ENCODE data around the gene RGS17. TPM values are rescaled to one million over a fixed set of nuclear protein-coding genes. Genes with fewer than 3 reads are reported as not detected.
"Not testable (repeated sequence)": the region's sequence is repeated elsewhere in the genome, so short reads cannot be mapped to it uniquely, and the experiment has no call there.

The RGS17 gene
- total RNA-seq, 1 experiment from 2014 or later, result 0.37 TPM

GRCh38 chr6:153143200-153143599 lies 12.1 kb upstream of the RGS17 start:
- Histone ChIP-seq H3K4me1 (replicated peaks) (no peaks in the 10 kb centered on the region), H3K4me3 (no peak overlapping the region), H3K27ac (no peak overlapping the region), H3K9me3 (replicated peaks) (no peaks in the 10 kb centered on the region), H3K36me3 (no peaks in the 10 kb centered on the region), H3K27me3 (replicated peaks) (no peaks in the 10 kb centered on the region)
- no peak for DNase-seq (ENCODE audit: low read depth in 1 of 2, low spot score in 2 of 2)

GRCh38 chr6:153140299-153140698 lies 9.2 kb upstream of the RGS17 start:
- Histone ChIP-seq H3K4me1 (replicated peaks) (peaks cover 3% of the 10 kb centered on the region), H3K27ac (no peak overlapping the region)

GRCh38 chr6:153138930-153139329 lies 7.8 kb upstream of the RGS17 start:
- no peaks in the 10 kb centered on the region for H3K9me3 ChIP-seq (replicated peaks)
- H3K36me3 ChIP-seq, result no peaks in the 10 kb centered on the region
- no peak overlapping the region for H3K4me3 ChIP-seq
- no peak overlapping the region for H3K27ac ChIP-seq
- peaks cover 5% of the 10 kb centered on the region for H3K4me1 ChIP-seq (replicated peaks)
- DNase-seq (ENCODE audit: low read depth in 1 of 2, low spot score in 2 of 2), result no peak
- no peaks in the 10 kb centered on the region; the same call in 1 of the 2 replicates for H3K27me3 ChIP-seq (replicated peaks)

More at GRCh38 chr6:153140299-153140698, 9.2 kb upstream of the RGS17 start:
- Histone ChIP-seq H3K36me3 (no peaks in the 10 kb centered on the region), H3K4me3 (no peak overlapping the region), H3K27me3 (replicated peaks) (no peaks in the 10 kb centered on the region; the same call in 1 of the 2 replicates), H3K9me3 (replicated peaks) (no peaks in the 10 kb centered on the region)
- DNase-seq (ENCODE audit: low read depth in 1 of 2, low spot score in 2 of 2), result no peak

- Histone ChIP-seq H3K4me1 (replicated peaks) (peaks cover 13% of the 10 kb centered on the region), H3K27ac (no peak overlapping the region), H3K4me3 (no peak overlapping the region), H3K36me3 (no peaks in the 10 kb centered on the region), H3K27me3 (replicated peaks) (peaks cover under 1% of the 10 kb centered on the region), H3K9me3 (replicated peaks) (no peaks in the 10 kb centered on the region; the same call in 1 of the 2 replicates)
- no peak for DNase-seq (ENCODE audit: low read depth in 1 of 2, low spot score in 2 of 2)
Measured at GRCh38 chr6:153135681-153136080, 4.6 kb upstream of the RGS17 start.

GRCh38 chr6:153133667-153134066 lies 2.6 kb upstream of the RGS17 start:
- not testable (repeated sequence) for H3K9me3 ChIP-seq (replicated peaks); H3K36me3 ChIP-seq; H3K27ac ChIP-seq; DNase-seq (ENCODE audit: low read depth in 1 of 2, low spot score in 2 of 2); H3K4me3 ChIP-seq
- Histone ChIP-seq H3K27me3 (replicated peaks) (peaks cover 21% of the 10 kb centered on the region), H3K4me1 (replicated peaks) (peaks cover 26% of the 10 kb centered on the region)

- H3K27me3 ChIP-seq (replicated peaks), result peaks cover 43% of the 10 kb centered on the region
- peak overlapping the region; percentile 57 for H3K4me3 ChIP-seq
- no peak for DNase-seq (ENCODE audit: low read depth in 1 of 2, low spot score in 2 of 2)
- peaks cover 26% of the 10 kb centered on the region for H3K4me1 ChIP-seq (replicated peaks)
- H3K27ac ChIP-seq, result no peak overlapping the region
- no peaks in the 10 kb centered on the region; the same call in 1 of the 2 replicates for H3K9me3 ChIP-seq (replicated peaks)
- H3K36me3 ChIP-seq, result no peaks in the 10 kb centered on the region
Measured at GRCh38 chr6:153130515-153131036, 506 bp downstream of the RGS17 start.

GRCh38 chr6:153129873-153130514 lies 1.1 kb downstream of the RGS17 start:
- peak in 1 of 2 experiments; percentile 24 for DNase-seq (ENCODE audit: low read depth in 1 of 2, low spot score in 2 of 2)
- H3K36me3 ChIP-seq, result no peaks in the 10 kb centered on the region
- no peak overlapping the region for H3K27ac ChIP-seq
- peaks cover 44% of the 10 kb centered on the region for H3K27me3 ChIP-seq (replicated peaks)
- no peaks in the 10 kb centered on the region; the same call in 1 of the 2 replicates for H3K9me3 ChIP-seq (replicated peaks)
- peaks cover 21% of the 10 kb centered on the region for H3K4me1 ChIP-seq (replicated peaks)
- H3K4me3 ChIP-seq, result peak overlapping the region; percentile 57

GRCh38 chr6:153126218-153126617 lies 4.9 kb downstream of the RGS17 start:
- no peaks in the 10 kb centered on the region for H3K36me3 ChIP-seq
- H3K9me3 ChIP-seq (replicated peaks), result no peaks in the 10 kb centered on the region
- DNase-seq (ENCODE audit: low read depth in 1 of 2, low spot score in 2 of 2), result no peak
- H3K4me1 ChIP-seq (replicated peaks), result peaks cover 15% of the 10 kb centered on the region
- peaks cover 50% of the 10 kb centered on the region for H3K27me3 ChIP-seq (replicated peaks)
- no peak overlapping the region for H3K27ac ChIP-seq
- no peak overlapping the region for H3K4me3 ChIP-seq

- Histone ChIP-seq H3K4me1 (replicated peaks) (peaks cover 6% of the 10 kb centered on the region), H3K9me3 (replicated peaks) (no peaks in the 10 kb centered on the region), H3K4me3 (no peak overlapping the region), H3K27me3 (replicated peaks) (peaks cover 43% of the 10 kb centered on the region), H3K36me3 (no peaks in the 10 kb centered on the region), H3K27ac (no peak overlapping the region)
- DNase-seq (ENCODE audit: low read depth in 1 of 2, low spot score in 2 of 2), result no peak
Measured at GRCh38 chr6:153125032-153125431, 6.0 kb downstream of the RGS17 start.

- Histone ChIP-seq H3K9me3 (replicated peaks) (no peaks in the 10 kb centered on the region), H3K4me3 (no peak overlapping the region), H3K4me1 (replicated peaks) (peaks cover 2% of the 10 kb centered on the region), H3K27me3 (replicated peaks) (peaks cover 30% of the 10 kb centered on the region), H3K27ac (no peak overlapping the region), H3K36me3 (no peaks in the 10 kb centered on the region)
- DNase-seq (ENCODE audit: low read depth in 1 of 2, low spot score in 2 of 2), result no peak
Measured at GRCh38 chr6:153123801-153124200, 7.3 kb downstream of the RGS17 start.

- Histone ChIP-seq H3K4me3 (no peak overlapping the region), H3K27ac (no peak overlapping the region), H3K4me1 (replicated peaks) (peaks cover 9% of the 10 kb centered on the region), H3K27me3 (replicated peaks) (peaks cover 12% of the 10 kb centered on the region), H3K9me3 (replicated peaks) (no peaks in the 10 kb centered on the region), H3K36me3 (no peaks in the 10 kb centered on the region)
- DNase-seq (ENCODE audit: low read depth in 1 of 2, low spot score in 2 of 2), result no peak
Measured at GRCh38 chr6:153121311-153121710, 9.8 kb downstream of the RGS17 start.

GRCh38 chr6:153117986-153118879 lies 12.8 kb downstream of the RGS17 start:
- Histone ChIP-seq H3K4me1 (replicated peaks) (peaks cover 9% of the 10 kb centered on the region), H3K9me3 (replicated peaks) (no peaks in the 10 kb centered on the region), H3K36me3 (no peaks in the 10 kb centered on the region), H3K4me3 (no peak overlapping the region), H3K27me3 (replicated peaks) (no peaks in the 10 kb centered on the region), H3K27ac (no peak overlapping the region)
- peak in 1 of 2 experiments; percentile 18 for DNase-seq (ENCODE audit: low read depth in 1 of 2, low spot score in 2 of 2)

- H3K27ac ChIP-seq; H3K4me3 ChIP-seq; H3K9me3 ChIP-seq (replicated peaks); H3K4me1 ChIP-seq (replicated peaks); DNase-seq (ENCODE audit: low read depth in 1 of 2, low spot score in 2 of 2); H3K27me3 ChIP-seq (replicated peaks); H3K36me3 ChIP-seq: not testable (repeated sequence)
Measured at GRCh38 chr6:153111082-153111481, 20.0 kb downstream of the RGS17 start.

- DNase-seq (ENCODE audit: low read depth in 1 of 2, low spot score in 2 of 2); H3K36me3 ChIP-seq; H3K4me1 ChIP-seq (replicated peaks); H3K27me3 ChIP-seq (replicated peaks); H3K9me3 ChIP-seq (replicated peaks); H3K4me3 ChIP-seq; H3K27ac ChIP-seq: not testable (repeated sequence)
Measured at GRCh38 chr6:153110612-153111011, 20.5 kb downstream of the RGS17 start.

Data from SJSA1 (cell line).